Psoas muscle (tissue), 8 donors: ENCODE results near the gene LAMA1. TPM values are rescaled to one million over a fixed set of nuclear protein-coding genes. Genes with fewer than 3 reads are reported as not detected.
A peak's percentile ranks its signal among the peaks of the same experiment; 100 is the strongest.

Source experiments
- ATAC-seq, 4 donors: fragments of 200-7000 bp; cut with Tn5 transposase; one replicate each; pipeline ENCODE4 v1.9.1; 2020; ENCODE audit warnings: moderate library complexity in 3 of 4, mild to moderate bottlenecking in 2 of 4
- DNase-seq, 2 donors: peaks; one replicate each; pipeline ENCODE4 v3.0.0-alpha.2; 2020
- H3K27ac ChIP-seq: fragments of 200-600 bp; one replicate; pipeline ENCODE4 v1.8.0; 2022
- H3K27me3 ChIP-seq, 3 donors: fragments of 200-600 bp in 1 of 3; one replicate each; pipeline versions ENCODE4 v1.6.1 to v1.8.0; 2013 to 2022; ENCODE audit warnings: low read length in 2 of 3, mild to moderate bottlenecking in 2 of 3, moderate library complexity in 1 of 3; ENCODE audit not compliant: insufficient read depth in 3 of 3
- H3K36me3 ChIP-seq, 2 donors: fragments of 200-600 bp in 1 of 2; one replicate each; pipeline versions ENCODE4 v1.6.1 to v1.8.0; 2013 to 2022; ENCODE audit warnings: low read depth in 1 of 2, mild to moderate bottlenecking in 1 of 2, moderate library complexity in 1 of 2; ENCODE audit not compliant: insufficient read depth in 1 of 2
- H3K4me1 ChIP-seq: fragments of 200-600 bp; one replicate; pipeline ENCODE4 v1.8.0; 2022
- H3K4me3 ChIP-seq: fragments of 200-600 bp; one replicate; pipeline ENCODE4 v1.8.0; 2022; ENCODE audit warnings: mild to moderate bottlenecking
- H3K9me3 ChIP-seq: fragments of 200-600 bp; one replicate; pipeline ENCODE4 v1.8.0; 2022
- WGBS, 3 donors: extraction: QIAGEN DNeasy Blood & Tissue Kit; methylation state at CpG; one replicate each; pipeline versions ENCODE4 v1.1.6 to v1.1.7; 2013; 5-methylcytosine and 5-hydroxymethylcytosine counted together
- intact Hi-C, 2 donors: fragments of 100-400 bp; cut with DNase I; formaldehyde crosslinking; loops; one replicate each; pipeline versions ENCODE4 v1.11.0 to v1.14.2; 2022
- polyA plus RNA-seq, 3 donors: library from polyadenylated mRNA; stranded (reverse); fragments of 200-250 nt; gene quantifications; one replicate each; pipeline ENCODE4 v1.2.3, GENCODE V29; 2013
- total RNA-seq, 4 donors: library from RNA; stranded (reverse); fragmentation: NEBNext Ultra II Directional in 2 of 4; extraction: Animal tissue kit (Norgen Biotek cat#: 25700) in 2 of 4; gene quantifications; one replicate each; pipeline versions ENCODE4 v1.2.1 to v1.2.4, GENCODE V29; 2021 to 2023
- TF ChIP-seq, protein P1 (sequence below): fragments of 200-600 bp; IDR thresholded peaks from one replicate; pipeline ENCODE4 v1.8.0; 2022; ENCODE audit warnings: antibody characterized with exemption
- donor health status: healthy with polysubstance abuse.
- donor health status: DM: no; HTN: no; CAD: no; lungs with moderate emphysema.
- donor health status: Bipolar disorder and iron deficiency.
- donor health status: healthy.
- donor health status: DM: yes; HTN: yes; CAD: no.
- donor health status: DM: no; HTN: no; CAD: no.
- donor health status: DM: no; HTN: no; CAD: no.
- donor health status: DM: yes; HTN: yes; CAD: no.

The LAMA1 gene
- total and polyA plus RNA-seq, 7 donors = 0.04 to 2.6 (median 0.11) TPM; not detected in 1

DNA sequence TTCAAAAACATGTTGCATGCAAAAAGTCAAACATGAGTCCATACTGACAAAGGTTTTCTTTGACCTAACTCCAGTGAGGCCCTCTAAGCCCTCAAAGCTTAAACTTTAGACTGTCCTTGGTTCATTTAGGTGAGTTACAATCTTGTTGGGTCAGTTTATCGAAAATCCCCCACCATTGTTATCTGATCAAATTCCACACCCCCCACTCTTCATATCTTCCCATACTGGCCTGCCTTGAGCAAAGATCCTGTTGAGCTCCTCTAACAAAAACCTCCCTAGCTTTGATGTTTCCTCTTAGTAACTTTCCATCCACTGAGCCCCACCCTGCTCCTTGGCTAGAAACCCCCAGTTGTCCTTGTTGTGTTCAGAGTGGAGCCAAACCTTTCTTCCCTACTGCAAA, 194.4 kb downstream of the LAMA1 start:
- intact Hi-C loops = no loop called here
- ATAC-seq (no peak), DNase-seq (no peak)
- Histone ChIP-seq H3K27ac (no peak overlapping the region), H3K36me3 (no peaks in the 10 kb centered on the region), H3K9me3 (no peaks in the 10 kb centered on the region), H3K4me1 (no peaks in the 10 kb centered on the region), H3K27me3 (no peaks in the 10 kb centered on the region), H3K4me3 (no peak overlapping the region)
- TF ChIP-seq, protein P1, sequence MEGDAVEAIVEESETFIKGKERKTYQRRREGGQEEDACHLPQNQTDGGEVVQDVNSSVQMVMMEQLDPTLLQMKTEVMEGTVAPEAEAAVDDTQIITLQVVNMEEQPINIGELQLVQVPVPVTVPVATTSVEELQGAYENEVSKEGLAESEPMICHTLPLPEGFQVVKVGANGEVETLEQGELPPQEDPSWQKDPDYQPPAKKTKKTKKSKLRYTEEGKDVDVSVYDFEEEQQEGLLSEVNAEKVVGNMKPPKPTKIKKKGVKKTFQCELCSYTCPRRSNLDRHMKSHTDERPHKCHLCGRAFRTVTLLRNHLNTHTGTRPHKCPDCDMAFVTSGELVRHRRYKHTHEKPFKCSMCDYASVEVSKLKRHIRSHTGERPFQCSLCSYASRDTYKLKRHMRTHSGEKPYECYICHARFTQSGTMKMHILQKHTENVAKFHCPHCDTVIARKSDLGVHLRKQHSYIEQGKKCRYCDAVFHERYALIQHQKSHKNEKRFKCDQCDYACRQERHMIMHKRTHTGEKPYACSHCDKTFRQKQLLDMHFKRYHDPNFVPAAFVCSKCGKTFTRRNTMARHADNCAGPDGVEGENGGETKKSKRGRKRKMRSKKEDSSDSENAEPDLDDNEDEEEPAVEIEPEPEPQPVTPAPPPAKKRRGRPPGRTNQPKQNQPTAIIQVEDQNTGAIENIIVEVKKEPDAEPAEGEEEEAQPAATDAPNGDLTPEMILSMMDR = no peak
- WGBS, 3 donors = 94 to 100% (median 100%) methylated on average over 1 of the region's 1 CpG

DNA sequence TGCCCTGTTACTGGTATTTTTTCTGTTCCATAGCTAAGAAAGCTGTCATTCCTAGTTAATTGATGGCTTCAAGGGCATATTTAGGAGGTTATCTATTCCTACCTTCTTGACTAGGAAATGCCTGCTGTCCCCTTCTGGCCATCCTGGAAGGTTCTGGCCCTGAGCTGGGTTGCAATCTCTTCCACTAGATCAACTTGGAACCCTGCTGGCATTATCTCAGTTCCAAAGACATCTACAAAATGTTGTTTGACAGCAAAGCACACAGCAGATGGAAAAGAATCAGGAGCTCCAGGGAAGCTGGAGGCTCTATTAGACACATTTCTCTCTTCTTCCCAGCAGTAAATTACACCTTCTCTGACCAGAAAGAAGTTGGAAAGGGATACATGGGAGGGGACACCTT, 196.0 kb downstream of the LAMA1 start:
- ATAC-seq = no peak
- Histone ChIP-seq H3K36me3 (no peaks in the 10 kb centered on the region), H3K4me3 (no peak overlapping the region), H3K27me3 (no peaks in the 10 kb centered on the region), H3K27ac (no peak overlapping the region), H3K9me3 (no peaks in the 10 kb centered on the region), H3K4me1 (no peaks in the 10 kb centered on the region)
- DNase-seq = no peak
- TF ChIP-seq, protein P1 = no peak
- intact Hi-C loops = loop anchor here in 1 of 2 donors (2.0 kb wide), 1 partner anchor 257 kb away; no protein-coding TSS in a partner anchor

DNA sequence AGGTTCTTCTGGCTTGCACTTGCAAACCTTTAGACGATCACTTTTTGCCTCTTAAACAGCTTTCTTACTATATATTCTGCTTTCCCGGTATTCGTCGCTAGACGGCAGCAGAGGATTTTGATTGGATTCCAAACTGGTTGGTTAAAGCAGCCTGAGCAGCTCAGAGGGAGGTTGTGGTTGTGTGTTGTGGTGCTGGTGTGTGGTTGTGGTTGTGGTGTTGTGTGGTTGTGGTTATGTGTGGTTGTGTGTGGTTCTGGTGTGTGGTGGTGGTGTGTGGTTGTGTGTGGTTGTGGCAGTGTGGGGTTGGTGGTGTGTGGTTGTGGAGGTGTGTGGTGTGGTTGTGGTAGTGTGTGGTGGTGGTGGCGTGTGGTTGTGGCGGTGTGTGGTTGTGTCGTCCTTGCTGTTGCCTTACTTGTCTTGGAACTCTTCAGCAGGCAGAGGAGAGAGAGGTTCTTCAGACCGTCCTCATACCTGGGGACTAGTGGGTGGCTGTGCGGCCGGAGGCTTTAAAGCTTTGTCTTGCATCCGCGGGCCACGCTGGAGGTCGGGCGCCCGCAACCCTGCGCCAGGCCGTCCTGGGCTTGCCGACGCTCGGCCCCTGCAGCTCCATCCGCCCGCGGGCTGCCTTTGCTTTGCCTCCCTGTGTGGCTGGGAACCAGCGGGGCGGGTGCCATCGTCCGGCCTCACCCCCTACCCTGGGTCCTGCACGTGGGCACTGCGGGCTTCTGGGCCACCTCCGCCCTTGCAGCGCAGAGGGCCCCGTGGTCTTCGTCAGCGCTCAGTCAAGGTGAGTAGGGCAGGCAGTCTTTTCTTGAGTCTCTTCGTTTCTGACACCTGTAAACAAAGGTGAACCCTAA, 197.3 kb downstream of the LAMA1 start:
- peak in 1 of 2 donors; percentile 18 for DNase-seq
- peaks cover 0 to 6% of the 10 kb centered on the region in 2 donors for H3K36me3 ChIP-seq
- ATAC-seq = peak in 2 of 4 donors; percentile 35 to 50
- peaks cover 7% of the 10 kb centered on the region for H3K9me3 ChIP-seq
- 73 to 78% (median 77%) methylated on average over 35 to 37 of the region's 37 CpGs for WGBS, 3 donors
- H3K4me3 ChIP-seq = no peak overlapping the region
- no peak overlapping the region for H3K27ac ChIP-seq
- TF ChIP-seq, protein P1 = peak; percentile 50
- no peaks in the 10 kb centered on the region for H3K27me3 ChIP-seq
- intact Hi-C loops = loop anchor here in 1 of 2 donors (2.0 kb wide), 1 partner anchor 258 kb away; no protein-coding TSS in a partner anchor
- no peaks in the 10 kb centered on the region for H3K4me1 ChIP-seq

DNA sequence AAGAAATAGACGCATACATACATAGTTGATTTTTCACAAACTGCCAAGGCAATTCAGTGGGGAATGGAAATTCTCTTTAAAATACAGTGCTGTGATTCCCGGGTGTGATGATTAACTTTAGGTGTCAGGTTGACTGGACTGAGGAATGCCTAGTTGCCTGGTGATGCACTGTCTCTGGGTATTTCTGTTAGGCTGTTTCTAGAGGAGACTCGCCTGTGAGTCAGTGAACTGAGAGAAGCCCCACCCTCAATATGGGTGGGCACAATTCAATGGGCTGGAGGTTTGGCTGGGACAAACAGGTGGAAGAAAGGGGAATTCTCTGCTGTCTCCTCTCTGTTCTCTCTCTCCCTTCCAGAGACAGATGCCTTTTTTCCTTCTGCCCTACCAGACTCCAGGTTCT, 200.5 kb downstream of the LAMA1 start:
- Histone ChIP-seq H3K4me1 (no peaks in the 10 kb centered on the region), H3K27me3 (no peaks in the 10 kb centered on the region), H3K36me3 (peaks cover 0 to 13% of the 10 kb centered on the region in 2 donors), H3K9me3 (peaks cover 7% of the 10 kb centered on the region), H3K4me3 (no peak overlapping the region), H3K27ac (no peak overlapping the region)
- TF ChIP-seq, protein P1 = no peak
- ATAC-seq (no peak), DNase-seq (no peak)
- intact Hi-C loops = no loop called here
- WGBS, 3 donors = 85 to 94% (median 90%) methylated on average over 3 of the region's 3 CpGs
